ENCODE data around the gene TEKT1. TPM values are rescaled to one million over a fixed set of nuclear protein-coding genes. Genes with fewer than 3 reads are reported as not detected.
"Not testable (repeated sequence)": the region's sequence is repeated elsewhere in the genome, so short reads cannot be mapped to it uniquely, and the experiment has no call there.

TEKT1 gene
- not detected in 2 replicates for total RNA-seq (2014; rRNA removed; shearing (Covaris generic))
- not detected in 2 replicates for polyA plus RNA-seq (2014; cell fraction: nucleus; rRNA removed)

DNA sequence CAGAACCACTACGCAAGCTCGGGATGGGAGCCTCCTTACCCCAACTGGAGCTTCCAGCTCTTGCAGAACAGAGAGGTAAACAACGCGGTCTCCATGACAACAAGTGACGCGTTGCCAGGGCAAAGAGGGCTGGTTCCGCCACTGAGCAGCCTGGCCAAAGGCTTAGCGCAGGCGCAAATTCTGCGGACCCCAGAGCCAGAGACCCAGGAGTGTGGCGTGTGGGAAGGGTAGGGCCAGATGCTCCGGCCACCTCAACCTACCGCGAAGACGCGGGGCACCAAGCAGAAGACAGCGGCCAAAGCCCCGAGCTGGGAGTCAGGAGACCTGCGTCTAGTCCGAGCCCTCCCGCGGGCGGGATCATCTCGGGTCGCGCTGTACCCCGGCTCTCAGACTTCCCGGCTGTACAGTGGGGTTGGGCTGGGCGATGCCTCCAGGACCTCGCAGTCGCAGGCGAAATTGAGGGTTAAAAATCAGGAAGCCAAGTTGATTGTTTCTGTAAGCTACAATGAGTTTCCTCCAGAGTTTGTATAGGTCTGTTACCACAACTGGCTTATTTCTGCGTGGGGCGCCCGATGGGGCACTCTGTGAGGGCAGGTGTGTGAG, at the start of gene TEKT1:
TEKT1 (minus strand) TSS at position 69 of the 603 bp plus-strand sequence. CDS start 1,353 bp downstream, outside the sequence.
- peak; percentile 55 for DNase-seq (ENCODE audit: extremely low read depth, low read depth)

DNA sequence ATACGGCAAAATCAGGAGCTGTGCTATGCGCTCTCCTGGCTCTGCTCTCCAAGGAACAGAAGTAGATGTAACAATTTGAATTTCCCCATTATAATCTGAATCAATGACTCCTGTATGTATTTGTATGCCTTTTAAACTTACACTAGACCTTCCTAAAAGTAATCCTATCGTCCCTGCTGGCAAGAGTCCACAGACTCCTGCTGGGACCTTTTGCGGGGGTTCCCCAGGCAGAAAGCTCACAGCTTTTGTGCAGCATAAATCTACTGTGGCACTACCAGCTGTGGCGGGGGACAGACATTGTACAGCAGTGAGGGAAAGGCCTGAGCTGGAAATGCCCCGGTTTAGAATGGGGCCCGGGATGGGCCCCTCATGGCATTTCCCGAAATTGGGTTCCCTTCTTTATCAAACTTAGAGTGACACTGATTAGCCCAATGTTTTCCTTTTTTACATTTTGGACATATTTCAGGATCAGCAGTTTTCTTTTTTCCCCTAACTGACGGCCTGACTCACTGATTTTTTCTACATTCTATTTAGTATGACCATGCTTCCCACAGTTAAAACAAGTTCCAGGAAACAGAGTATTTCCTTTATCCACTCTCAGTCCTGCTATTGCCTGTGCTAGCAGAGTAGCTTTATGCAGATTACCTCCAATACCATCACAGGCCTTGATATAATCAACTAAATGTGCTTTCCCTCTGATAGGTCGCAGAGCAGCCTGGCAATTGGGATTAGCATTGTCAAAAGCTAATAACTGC, 47.9 kb upstream of the TEKT1 start:
- DNase-seq (ENCODE audit: extremely low read depth, low read depth): not testable (repeated sequence)

DNA sequence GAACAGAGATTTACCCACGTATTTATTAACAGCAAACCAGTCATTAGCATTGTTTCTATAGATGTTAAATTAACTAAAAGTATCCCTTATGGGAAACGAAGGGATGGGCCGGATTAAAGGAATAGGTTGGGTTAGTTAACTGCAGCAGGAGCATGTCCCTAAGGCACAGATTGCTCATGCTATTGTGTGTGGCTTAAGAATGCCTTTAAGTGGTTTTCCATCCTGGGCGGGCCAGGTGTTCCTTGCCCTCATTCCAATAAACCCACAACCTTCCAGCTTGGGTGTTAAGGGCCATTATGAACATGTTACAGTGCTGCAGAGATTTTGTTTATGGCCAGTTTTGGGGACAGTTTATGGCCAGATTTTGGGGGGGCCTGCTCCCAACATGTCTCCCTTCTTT, 43.7 kb upstream of the TEKT1 start:
- DNase-seq (ENCODE audit: extremely low read depth, low read depth): not testable (repeated sequence)

DNA sequence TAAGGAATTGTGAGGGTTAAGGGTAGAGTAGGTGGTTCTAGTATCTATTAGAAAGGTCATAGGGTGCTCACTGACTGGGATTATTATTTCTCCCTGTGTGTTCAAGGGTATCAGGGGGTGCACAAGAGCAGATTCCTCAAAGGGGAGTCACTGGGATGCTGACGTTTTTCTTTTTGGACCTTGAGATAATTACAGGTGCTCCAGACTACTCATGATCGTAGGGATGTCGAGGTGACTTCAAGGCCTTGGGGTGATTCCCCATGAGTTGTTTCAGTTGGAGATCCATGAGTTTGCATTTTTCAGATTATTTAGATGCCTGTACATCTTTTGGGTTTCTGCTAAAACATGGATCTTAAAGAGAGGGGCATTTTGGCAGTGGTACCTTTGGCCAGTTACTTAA, 41.4 kb upstream of the TEKT1 start:
- DNase-seq (ENCODE audit: extremely low read depth, low read depth): no peak

DNA sequence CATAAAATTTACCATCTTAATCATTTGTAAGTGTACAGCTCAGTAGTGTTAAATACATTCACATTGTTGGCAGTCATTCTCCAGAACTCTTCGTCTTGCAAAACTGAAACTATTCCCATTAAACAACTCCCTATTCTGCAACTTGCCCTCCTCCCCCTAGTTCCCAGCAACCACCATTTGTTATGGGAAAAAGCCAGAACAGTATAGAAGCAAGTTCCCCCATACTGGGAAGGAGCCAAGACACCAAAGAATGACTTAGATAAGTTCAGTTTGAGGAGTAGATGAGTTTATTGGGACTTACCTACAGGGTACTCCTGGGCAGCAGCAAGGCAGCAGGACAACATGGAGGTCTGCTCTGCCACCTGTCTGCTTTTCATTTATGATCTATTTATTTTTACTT, 39.3 kb upstream of the TEKT1 start:
- no peak for DNase-seq (ENCODE audit: extremely low read depth, low read depth)

DNA sequence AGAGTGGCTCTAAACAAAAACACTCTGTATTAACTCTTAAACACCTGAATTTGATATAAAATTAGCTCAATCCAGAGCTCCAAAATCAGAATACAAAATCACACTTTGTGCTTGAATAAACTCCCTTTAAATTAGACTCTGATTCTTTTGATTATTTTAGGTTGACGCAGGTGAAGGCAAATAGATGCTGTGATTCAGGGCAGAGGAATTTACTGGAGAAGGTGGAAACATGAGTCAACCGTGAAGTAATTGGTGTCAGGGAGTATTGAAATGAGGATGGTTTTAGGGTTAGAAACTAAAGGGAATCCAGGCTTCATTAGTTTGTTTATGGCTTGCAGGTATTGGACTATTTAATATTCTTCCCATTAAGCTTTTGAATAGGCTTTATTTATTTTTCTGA, 37.1 kb upstream of the TEKT1 start:
- no peak for DNase-seq (ENCODE audit: extremely low read depth, low read depth)

DNA sequence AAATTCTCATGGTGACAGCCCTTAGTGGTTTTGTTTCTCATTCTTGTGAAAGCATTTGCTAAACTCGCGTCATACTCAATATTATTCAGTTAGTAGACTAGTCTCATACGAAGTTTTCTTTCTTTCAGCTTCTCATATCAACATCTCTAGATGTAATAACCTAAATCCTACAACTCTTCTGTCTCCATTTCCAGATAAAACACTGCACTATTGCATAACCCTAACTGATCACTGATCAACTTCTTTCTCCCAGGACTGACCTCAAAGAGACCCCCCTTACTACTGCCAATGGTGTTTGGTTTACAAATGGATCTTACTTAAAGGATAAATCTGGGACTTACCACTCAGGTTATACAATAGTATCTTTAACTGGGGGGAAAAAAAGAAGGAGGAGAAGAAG, 36.3 kb upstream of the TEKT1 start:
- DNase-seq (ENCODE audit: extremely low read depth, low read depth): no peak

DNA sequence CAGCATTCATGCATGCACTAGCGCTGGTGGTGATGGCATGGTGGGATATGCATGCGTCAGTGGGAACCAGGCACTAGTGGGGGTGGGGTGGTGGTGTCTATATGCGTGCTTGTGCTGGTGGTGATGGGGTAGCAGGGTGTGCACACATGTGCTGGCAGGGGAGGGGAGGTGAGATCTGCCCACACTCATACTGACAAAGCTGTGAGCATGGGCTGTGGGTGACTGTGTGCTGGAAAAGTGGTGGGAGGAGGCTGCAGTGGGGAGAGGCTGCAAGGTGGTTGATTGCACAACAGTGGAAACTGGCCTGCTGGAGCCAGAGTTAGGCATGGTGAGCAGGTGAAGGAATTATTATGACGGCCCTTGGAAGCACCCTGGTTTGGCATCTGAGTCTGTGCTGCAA, 31.3 kb upstream of the TEKT1 start:
- DNase-seq (ENCODE audit: extremely low read depth, low read depth): no peak

DNA sequence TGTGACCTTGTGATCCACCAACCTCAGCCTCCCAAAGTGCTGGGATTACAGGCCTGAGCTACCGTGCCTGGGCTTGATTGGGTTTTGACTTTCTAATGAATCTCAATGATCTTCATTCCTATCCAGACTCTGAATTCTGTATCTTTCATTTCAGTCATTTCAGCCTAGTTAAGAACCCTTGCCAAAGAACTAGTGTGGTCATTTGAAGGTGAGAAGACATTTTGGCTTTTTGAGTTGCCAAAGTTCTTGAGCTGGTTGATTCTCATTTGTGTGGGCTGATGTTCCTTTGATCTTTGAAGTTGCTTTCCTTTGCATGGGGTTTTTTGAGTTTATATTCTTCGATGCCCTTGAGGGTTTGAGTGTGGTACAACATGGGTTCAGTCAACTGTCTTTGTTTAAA, 30.6 kb upstream of the TEKT1 start:
- DNase-seq (ENCODE audit: extremely low read depth, low read depth): no peak

DNA sequence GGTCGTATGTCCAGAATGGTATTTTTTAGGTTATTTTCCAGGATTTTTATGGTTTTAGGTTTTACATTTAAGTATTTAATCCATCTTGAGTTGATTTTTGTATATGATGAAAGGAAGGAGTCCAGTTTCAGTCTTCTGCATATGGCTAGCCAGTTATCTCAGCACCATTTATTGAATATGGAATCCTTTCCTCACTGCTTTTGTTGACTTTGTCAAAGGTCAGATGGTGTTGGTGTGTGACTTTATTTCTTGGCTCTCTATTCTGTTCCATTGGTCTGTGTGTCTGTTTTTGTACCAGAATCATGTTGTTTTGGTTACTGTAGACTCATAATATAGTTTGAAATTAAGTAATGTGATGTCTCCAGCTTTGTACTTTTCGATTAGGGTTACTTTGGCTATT, 26.4 kb upstream of the TEKT1 start:
- DNase-seq (ENCODE audit: extremely low read depth, low read depth): no peak

DNA sequence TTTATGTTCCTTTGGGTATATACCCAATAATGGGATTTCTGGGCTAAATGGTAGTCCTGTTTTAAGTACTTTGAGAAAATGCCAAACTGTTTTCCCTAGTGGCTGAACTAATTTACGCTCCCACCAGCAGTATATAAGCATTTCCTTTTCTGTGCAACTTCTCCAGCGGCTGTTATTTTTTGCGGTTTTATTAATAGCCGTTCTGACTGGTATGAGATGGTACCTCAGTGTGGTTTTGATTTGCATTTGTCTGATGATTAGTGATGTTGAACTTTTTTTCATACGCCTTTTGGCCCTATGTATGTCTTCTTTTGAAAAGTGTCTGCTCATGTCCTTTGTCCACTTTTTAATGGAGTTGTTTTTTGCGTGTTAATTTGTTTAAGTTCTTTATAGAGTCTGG, 25.8 kb upstream of the TEKT1 start:
- DNase-seq (ENCODE audit: extremely low read depth, low read depth): no peak

DNA sequence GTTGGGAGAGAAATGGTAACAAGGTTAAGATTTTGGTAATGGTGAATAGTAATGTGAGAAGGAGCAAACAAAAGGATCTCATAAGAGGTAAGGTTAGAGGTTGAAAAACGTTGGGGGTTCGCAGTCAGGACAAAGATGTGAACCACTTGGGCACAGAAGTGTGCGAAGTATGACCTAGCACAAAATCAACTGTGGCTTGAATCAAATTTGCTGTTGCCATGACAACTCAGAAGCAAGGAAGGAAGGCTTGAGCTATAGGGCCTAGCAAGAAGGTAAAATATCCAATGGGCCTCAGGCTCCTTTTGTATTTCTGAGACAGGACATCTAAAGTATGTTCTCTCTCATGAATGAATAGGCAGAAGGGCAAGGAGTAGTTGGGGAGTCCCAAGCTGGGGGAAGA, 24.5 kb upstream of the TEKT1 start:
- no peak for DNase-seq (ENCODE audit: extremely low read depth, low read depth)

DNA sequence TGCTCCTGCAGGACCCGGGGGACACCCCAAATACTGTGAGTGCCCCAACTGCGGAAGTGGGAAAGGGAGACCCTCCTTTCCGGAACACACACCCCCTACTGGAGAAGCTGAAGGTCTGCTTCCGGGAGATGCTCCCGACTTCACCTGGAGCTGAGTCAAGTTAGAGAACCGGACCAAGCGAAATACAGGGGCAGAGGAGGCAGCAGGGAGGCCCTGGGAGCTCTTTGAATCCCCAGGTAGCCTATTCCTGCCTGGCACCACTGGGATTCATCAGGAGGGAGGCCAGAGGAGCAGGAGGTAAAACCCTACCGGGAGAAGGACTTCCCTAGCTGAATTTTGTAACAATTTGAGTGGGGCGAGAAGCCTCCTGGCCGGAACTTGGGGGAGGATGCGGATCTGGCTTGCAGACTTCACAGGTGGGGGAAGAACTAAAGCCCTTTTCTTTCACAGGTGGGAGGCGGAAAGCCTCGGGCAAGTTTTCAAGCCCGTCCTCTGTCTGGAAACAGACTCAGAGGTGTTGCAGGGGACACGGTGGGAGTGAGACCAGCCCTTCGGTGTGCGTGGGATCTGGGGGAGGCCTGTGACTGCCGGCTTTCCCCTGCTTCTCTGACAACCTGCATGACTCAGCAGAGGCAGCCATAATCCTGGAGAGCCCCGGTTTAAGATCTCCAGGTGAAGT, 22.4 kb upstream of the TEKT1 start:
- DNase-seq (ENCODE audit: extremely low read depth, low read depth): peak; percentile 37

DNA sequence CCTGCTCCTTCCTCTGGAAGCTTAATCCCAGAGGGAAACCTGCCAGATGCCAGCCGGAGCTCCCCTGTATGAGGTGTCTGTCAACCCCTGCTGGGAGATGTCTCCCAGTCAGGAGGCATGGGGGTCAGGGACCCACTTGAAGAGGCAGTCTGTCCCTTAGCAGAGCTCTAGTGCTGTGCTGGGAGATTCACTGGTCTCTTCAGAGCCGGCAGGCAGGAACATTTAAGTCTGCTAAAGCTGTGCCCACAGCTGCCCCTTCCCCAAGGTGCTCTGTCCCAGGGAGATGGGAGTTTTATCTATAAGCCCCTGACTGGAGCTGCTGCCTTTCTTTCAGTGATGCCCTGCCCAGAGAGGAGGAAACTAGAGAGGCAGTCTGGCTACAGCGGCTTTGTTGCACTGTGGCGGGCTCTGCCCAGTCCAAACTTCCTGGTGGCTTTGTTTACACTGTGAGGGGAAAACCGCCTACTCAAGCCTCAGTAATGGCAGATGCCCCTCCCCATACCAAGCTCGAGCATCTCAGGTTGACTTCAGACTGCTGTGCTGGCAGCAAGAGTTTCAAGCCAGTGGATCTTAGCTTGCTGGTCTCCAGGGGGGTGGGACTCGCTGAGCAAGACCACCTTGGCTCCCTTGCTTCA, 17.1 kb upstream of the TEKT1 start:
- not testable (repeated sequence) for DNase-seq (ENCODE audit: extremely low read depth, low read depth)

DNA sequence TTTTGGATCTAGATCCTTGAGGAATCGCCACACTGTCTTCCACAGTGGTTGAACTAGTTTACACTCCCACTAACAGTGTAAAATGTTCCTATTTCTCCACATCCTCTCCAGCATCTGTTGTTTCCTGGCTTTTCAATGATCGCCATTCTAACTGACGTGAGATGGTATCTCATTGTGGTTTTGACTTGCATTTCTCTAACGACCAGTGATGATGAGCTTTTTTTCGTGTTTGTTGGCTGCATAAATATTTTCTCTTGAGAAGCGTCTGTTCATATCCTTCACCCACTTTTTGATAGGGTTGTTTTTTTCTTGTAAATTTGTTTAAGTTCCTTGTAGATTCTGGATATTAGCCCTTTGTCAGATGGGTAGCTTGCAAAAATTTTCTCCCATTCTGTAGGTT, 14.6 kb upstream of the TEKT1 start:
- not testable (repeated sequence) for DNase-seq (ENCODE audit: extremely low read depth, low read depth)

DNA sequence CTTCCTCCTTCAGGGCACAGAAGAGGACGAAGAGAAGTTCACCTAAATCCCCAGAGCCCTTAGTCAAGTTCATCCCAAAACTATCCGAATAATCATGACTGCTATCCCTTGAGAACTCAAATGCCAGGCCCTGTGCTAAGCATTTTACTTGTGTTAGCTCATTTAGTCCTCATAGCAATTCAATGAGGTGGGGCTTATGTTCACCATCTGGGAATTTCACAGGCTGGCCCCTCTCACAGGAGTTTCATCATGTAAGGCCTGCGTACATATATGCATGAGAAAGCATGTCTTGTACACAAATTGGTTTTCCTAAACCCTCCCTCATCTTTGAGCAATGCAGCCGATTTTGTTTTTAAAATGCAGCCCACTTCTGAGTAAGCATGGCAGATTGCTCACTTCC, 12.9 kb upstream of the TEKT1 start:
- DNase-seq (ENCODE audit: extremely low read depth, low read depth): not testable (repeated sequence)

DNA sequence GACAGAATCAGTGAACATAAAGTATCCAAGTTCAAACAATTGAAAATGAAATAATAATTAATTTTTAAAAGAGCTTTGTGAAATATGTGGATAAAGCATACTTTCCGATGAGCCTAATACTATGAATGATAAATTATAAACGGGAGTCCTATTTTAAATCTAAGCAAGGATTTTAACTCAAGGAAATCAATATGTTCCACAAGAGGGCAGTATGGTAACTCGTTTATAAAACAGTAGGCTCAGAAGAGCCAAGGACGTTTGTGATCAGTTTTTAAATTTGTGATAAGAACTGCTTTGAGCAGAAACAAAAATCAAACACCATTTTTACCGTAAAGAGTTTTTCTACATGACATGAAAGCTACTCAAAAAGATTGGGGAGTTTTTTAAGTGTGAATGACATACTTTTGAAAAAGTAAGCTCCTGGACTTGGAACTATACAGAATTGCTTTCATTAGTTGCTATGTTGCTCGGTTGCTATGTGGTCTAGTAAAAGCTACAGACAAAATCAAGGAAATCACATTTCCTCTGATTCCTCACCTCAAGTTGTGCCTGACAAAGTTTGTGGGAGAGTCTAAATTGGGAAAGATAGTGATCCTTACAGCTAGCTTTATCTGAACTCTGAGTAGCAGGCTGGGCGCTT, 11.8 kb upstream of the TEKT1 start:
- DNase-seq (ENCODE audit: extremely low read depth, low read depth): peak; percentile 41

DNA sequence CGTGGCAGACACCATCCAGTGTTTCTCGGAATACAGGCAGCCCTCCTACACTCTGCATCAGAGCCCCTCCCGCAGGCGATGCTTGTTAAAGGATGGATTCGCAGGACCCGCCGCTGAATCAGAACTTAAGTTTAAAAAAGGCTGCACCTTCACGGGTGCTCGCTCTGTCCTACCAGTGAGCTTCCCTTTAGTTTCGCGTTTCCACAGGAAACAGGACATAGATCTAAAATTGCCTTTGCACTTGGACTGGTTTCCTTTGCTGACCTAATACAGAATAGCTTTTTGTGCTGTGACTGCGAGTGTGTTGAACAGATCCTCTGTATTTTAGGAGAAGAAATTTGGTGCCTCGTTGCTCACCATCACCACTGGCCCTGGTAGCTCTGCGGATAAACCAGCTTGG, 10.2 kb upstream of the TEKT1 start:
- not testable (repeated sequence) for DNase-seq (ENCODE audit: extremely low read depth, low read depth)

DNA sequence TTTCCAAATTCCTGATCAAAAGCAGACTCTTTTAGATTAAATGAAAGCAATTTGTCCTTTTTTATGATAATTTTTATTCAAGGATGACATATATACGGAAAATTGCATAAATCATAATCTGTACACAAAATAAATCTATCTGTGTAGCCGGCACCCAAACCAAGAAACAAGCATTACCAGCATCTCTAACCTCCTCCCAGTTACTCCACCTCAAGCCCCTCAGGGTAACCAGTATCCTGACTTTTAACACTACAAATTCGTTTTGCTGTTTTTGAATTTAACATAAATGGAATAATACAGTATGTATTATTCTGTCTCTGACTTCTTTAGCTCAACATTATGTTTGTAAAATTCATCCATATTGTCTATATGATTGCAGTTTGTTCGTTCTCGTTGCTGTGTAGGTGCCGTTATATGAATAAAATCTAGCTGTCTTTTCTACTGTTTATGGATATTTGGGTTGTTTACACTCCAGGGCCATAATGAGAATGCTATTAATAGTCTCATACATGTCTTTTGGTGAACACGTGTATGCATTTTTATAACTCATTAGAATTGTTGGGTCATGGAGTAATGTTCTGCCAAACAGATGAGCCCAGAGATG, 1.0 kb downstream of the TEKT1 start:
- DNase-seq (ENCODE audit: extremely low read depth, low read depth): no peak

DNA sequence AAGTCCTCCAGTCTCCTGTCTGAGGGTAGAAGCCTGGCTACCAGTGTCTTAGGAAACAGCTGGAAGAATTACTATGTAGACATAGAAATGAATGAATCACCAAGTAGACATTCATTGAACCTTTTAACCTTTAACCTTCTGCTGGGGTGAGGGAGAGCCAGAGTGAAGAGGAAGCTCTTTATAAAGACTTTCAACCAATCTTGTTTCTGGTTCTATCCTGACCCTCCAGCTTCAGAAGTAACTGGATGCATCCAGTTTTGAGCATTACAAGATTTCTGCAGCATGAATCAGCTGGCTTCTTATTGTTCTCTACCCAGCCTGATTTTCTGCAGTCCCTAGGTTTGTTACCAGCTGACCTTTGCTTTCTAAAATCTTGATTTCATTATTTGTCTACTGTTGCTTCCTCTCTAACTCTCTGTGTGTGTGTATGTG, 8.5 kb downstream of the TEKT1 start:
- no peak for DNase-seq (ENCODE audit: extremely low read depth, low read depth)
